HepG2 (cell line): ENCODE measurements around the gene DQX1. TPM values are rescaled to one million over a fixed set of nuclear protein-coding genes. Genes with fewer than 3 reads are reported as not detected.

Experiments used
- AKAP8 ChIP-seq: sonication (generic); formaldehyde crosslinking; IDR thresholded peaks from 2 replicates; pipeline ENCODE4 v1.5.1; 2020; ENCODE audit warnings: mild to moderate bottlenecking, missing genetic modification reagents
- ATF1 ChIP-seq: IDR thresholded peaks from 2 replicates; pipeline ENCODE4 v1.6.1; 2016; ENCODE audit warnings: mild to moderate bottlenecking, control low read depth
- BRD4 ChIP-seq: sonication (generic); formaldehyde crosslinking; IDR thresholded peaks from 2 replicates; pipeline ENCODE4 v1.4.0; 2020; ENCODE audit warnings: missing genetic modification reagents
- HNRNPK ChIP-seq: fragments of 200-400 bp; formaldehyde crosslinking; IDR thresholded peaks from 2 replicates; pipeline ENCODE4 v1.6.1; 2018; ENCODE audit warnings: low read length, low read depth, moderate library complexity, mild to moderate bottlenecking; ENCODE audit not compliant: poor library complexity, severe bottlenecking
- KDM3A ChIP-seq: IDR thresholded peaks from 2 replicates; pipeline ENCODE4 v1.6.1; 2018; ENCODE audit warnings: low read depth, missing compliant biosample characterization
- KLF9 ChIP-seq: IDR thresholded peaks from 2 replicates; pipeline ENCODE4 v1.6.1; 2016; ENCODE audit warnings: low read depth
- MIER3 ChIP-seq: IDR thresholded peaks from 2 replicates; pipeline ENCODE4 v1.6.1; 2016; ENCODE audit warnings: missing compliant biosample characterization, borderline replicate concordance
- RXRB ChIP-seq: IDR thresholded peaks from 2 replicates; pipeline ENCODE4 v1.6.1; 2016; ENCODE audit warnings: borderline replicate concordance, missing genetic modification reagents, missing compliant biosample characterization
- SUZ12 ChIP-seq: fragments of 150-350 bp; IDR thresholded peaks from 2 replicates; pipeline ENCODE4 v1.6.1; 2014; ENCODE audit warnings: low read depth, low read length
- TOE1 ChIP-seq: sonication (generic); formaldehyde crosslinking; IDR thresholded peaks from 2 replicates; pipeline ENCODE4 v1.4.0; 2020; ENCODE audit warnings: mild to moderate bottlenecking, missing genetic modification reagents
- YEATS4 ChIP-seq: sonication (generic); formaldehyde crosslinking; IDR thresholded peaks from 2 replicates; pipeline ENCODE4 v1.4.0; 2020; ENCODE audit warnings: missing genetic modification reagents, borderline replicate concordance
- ZNF124 ChIP-seq: sonication (generic); formaldehyde crosslinking; IDR thresholded peaks from 2 replicates; pipeline ENCODE4 v1.4.0; 2020; ENCODE audit warnings: missing genetic modification reagents
- ZNF343 ChIP-seq: sonication (generic); formaldehyde crosslinking; IDR thresholded peaks from 2 replicates; pipeline ENCODE4 v1.4.0; 2020; ENCODE audit warnings: mild to moderate bottlenecking, missing genetic modification reagents
- ZNF550 ChIP-seq: sonication (generic); formaldehyde crosslinking; IDR thresholded peaks from 2 replicates; pipeline ENCODE4 v1.4.0; 2020; ENCODE audit warnings: mild to moderate bottlenecking, missing genetic modification reagents, borderline replicate concordance
- polyA plus RNA-seq, 8 experiments: library from polyadenylated mRNA; depleted of rRNA in 3 of 8; stranded (reverse) in 7 of 8; unstranded in 1 of 8; fragments of >200 nt; fragmentation: Illumina TruSeq in 4 of 8; extraction: Trizol in 4 of 8; gene quantifications; 2 replicates each; pipeline versions ENCODE4 v1.2.1 to v1.2.3, GENCODE V29; 2011 to 2016; ENCODE audit warnings: low read depth in 4 of 8, missing spikeins in 1 of 8, mixed read lengths in 1 of 8; ENCODE audit not compliant: insufficient read depth in 1 of 8
- total RNA-seq, 5 experiments: library from RNA; depleted of rRNA; stranded (reverse); fragments of >200 nt; fragmentation: Illumina TruSeq; extraction: Trizol; gene quantifications; 2 replicates each; pipeline ENCODE4 v1.2.3, GENCODE V29; 2016; ENCODE audit warnings: low read depth in 1 of 5
- TF ChIP-seq, protein P1 (sequence below): sonication (generic); formaldehyde crosslinking; IDR thresholded peaks from 2 replicates; pipeline ENCODE4 v1.9.0; 2022; ENCODE audit warnings: missing genetic modification reagents, mild to moderate bottlenecking, borderline replicate concordance
- TF ChIP-seq, protein P2 (sequence below): IDR thresholded peaks from 2 replicates; pipeline ENCODE4 v1.6.1; 2016; ENCODE audit warnings: mild to moderate bottlenecking, missing biosample characterization, missing genetic modification reagents
- TF ChIP-seq, protein P3 (sequence below), 2 experiments: IDR thresholded peaks; 2 replicates each; pipeline ENCODE4 v1.6.1; 2011 to 2012; ENCODE audit warnings: low read length in 2 of 2, borderline replicate concordance in 1 of 2, low read depth in 1 of 2, mild to moderate bottlenecking in 1 of 2, moderate library complexity in 1 of 2
- TF ChIP-seq, protein P4 (sequence below): sonication (generic); formaldehyde crosslinking; IDR thresholded peaks from 2 replicates; pipeline ENCODE4 v1.5.1; 2020; ENCODE audit warnings: missing genetic modification reagents, mild to moderate bottlenecking, borderline replicate concordance
- TF ChIP-seq, protein P5 (sequence below): sonication (generic); formaldehyde crosslinking; IDR thresholded peaks from 2 replicates; pipeline ENCODE4 v1.4.0; 2020; ENCODE audit warnings: missing genetic modification reagents

The DQX1 gene
- total and polyA plus RNA-seq, 2 of the 13 experiments (the other 11 are each of a cell fraction or from before 2014, with no cell fraction given) = 27.6 to 89.8 TPM

DNA sequence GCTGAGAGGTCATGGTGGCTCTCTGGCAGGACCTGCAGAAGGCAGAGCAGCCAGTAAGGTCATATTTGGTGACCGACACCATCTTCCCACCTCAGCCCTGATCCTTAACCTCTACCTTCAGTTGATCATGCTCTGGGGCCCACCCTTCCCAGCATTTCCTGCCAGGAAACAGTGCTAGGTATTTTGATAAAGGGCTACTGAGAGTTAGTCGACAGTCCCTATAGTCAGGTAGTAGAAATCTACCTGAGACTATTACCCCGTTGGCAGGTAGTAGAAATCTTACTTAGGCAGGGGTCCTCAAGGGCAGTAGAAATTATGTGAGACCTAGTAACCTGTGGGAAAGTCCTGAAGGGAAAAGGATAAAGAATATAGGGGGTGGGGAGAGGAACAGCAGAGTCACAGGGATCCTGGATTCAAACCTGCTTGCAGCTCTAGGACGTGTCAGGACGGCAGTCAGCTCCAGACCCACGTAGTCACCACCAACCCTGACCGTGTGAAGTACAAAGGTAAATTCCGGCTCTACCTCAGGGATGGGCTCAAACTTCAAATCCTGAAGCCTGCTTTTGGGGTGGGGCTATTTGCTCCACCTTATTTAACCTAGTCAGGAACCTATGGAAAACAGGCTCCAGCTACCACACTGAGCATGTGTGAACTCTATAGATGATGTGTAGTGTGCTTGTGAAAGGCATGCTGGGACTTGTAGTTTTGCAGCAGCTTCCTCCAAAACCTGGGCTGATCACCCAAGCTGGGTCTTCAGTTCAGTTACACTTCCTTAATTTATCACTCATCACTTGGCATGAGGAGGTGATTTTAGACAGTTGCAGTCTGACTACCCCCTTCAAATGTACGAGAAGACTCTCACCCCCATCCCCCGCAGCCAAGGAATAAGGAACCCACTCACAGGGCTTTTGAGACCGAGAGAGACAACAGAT lies at the start of gene DQX1 (continued):
- no peak for TF ChIP-seq AKAP8 (CRISPR knock-in tag)
- TF ChIP-seq KLF9 = 0 out of 2 replicates have a peak, but pooled peaks have one; percentile 67
- TF ChIP-seq, protein P1, sequence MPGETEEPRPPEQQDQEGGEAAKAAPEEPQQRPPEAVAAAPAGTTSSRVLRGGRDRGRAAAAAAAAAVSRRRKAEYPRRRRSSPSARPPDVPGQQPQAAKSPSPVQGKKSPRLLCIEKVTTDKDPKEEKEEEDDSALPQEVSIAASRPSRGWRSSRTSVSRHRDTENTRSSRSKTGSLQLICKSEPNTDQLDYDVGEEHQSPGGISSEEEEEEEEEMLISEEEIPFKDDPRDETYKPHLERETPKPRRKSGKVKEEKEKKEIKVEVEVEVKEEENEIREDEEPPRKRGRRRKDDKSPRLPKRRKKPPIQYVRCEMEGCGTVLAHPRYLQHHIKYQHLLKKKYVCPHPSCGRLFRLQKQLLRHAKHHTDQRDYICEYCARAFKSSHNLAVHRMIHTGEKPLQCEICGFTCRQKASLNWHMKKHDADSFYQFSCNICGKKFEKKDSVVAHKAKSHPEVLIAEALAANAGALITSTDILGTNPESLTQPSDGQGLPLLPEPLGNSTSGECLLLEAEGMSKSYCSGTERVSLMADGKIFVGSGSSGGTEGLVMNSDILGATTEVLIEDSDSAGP = no peak; the same call in 1 of the 2 replicates
- 0 out of 2 replicates have a peak, but pooled peaks have one; percentile 27 for TF ChIP-seq ZNF343 (CRISPR knock-in tag)
- TF ChIP-seq, protein P2, sequence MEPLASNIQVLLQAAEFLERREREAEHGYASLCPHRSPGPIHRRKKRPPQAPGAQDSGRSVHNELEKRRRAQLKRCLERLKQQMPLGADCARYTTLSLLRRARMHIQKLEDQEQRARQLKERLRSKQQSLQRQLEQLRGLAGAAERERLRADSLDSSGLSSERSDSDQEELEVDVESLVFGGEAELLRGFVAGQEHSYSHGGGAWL (CRISPR knock-in tag) = 0 out of 2 replicates have a peak, but pooled peaks have one; percentile 10
- peak; percentile 87 for TF ChIP-seq YEATS4 (CRISPR knock-in tag)
- TF ChIP-seq, protein P3, sequence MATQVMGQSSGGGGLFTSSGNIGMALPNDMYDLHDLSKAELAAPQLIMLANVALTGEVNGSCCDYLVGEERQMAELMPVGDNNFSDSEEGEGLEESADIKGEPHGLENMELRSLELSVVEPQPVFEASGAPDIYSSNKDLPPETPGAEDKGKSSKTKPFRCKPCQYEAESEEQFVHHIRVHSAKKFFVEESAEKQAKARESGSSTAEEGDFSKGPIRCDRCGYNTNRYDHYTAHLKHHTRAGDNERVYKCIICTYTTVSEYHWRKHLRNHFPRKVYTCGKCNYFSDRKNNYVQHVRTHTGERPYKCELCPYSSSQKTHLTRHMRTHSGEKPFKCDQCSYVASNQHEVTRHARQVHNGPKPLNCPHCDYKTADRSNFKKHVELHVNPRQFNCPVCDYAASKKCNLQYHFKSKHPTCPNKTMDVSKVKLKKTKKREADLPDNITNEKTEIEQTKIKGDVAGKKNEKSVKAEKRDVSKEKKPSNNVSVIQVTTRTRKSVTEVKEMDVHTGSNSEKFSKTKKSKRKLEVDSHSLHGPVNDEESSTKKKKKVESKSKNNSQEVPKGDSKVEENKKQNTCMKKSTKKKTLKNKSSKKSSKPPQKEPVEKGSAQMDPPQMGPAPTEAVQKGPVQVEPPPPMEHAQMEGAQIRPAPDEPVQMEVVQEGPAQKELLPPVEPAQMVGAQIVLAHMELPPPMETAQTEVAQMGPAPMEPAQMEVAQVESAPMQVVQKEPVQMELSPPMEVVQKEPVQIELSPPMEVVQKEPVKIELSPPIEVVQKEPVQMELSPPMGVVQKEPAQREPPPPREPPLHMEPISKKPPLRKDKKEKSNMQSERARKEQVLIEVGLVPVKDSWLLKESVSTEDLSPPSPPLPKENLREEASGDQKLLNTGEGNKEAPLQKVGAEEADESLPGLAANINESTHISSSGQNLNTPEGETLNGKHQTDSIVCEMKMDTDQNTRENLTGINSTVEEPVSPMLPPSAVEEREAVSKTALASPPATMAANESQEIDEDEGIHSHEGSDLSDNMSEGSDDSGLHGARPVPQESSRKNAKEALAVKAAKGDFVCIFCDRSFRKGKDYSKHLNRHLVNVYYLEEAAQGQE (IDR thresholded peaks at IDR 0.05; ENCODE audit: borderline replicate concordance in 1 of 2, low read depth in 1 of 2, low read length in 2 of 2) = peak in 1 of 2 experiments; percentile 61; a peak in 1 of 4 replicates
- no peak for TF ChIP-seq ZNF550
- TF ChIP-seq, protein P4, sequence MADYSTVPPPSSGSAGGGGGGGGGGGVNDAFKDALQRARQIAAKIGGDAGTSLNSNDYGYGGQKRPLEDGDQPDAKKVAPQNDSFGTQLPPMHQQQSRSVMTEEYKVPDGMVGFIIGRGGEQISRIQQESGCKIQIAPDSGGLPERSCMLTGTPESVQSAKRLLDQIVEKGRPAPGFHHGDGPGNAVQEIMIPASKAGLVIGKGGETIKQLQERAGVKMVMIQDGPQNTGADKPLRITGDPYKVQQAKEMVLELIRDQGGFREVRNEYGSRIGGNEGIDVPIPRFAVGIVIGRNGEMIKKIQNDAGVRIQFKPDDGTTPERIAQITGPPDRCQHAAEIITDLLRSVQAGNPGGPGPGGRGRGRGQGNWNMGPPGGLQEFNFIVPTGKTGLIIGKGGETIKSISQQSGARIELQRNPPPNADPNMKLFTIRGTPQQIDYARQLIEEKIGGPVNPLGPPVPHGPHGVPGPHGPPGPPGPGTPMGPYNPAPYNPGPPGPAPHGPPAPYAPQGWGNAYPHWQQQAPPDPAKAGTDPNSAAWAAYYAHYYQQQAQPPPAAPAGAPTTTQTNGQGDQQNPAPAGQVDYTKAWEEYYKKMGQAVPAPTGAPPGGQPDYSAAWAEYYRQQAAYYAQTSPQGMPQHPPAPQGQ (CRISPR knock-in tag) = no peak; the same call in 1 of the 2 replicates
- TF ChIP-seq TOE1 = peak; percentile 90
- TF ChIP-seq KDM3A = no peak
- no peak for TF ChIP-seq HNRNPK
- 0 out of 2 replicates have a peak, but pooled peaks have one; percentile 41 for TF ChIP-seq BRD4 (CRISPR knock-in tag)
- TF ChIP-seq ZNF124 = peak; percentile 84; the same call in 1 of the 2 replicates
- TF ChIP-seq ATF1 (CRISPR knock-in tag) = peak; percentile 86
- TF ChIP-seq SUZ12 = peak; percentile 75
- TF ChIP-seq, protein P5, sequence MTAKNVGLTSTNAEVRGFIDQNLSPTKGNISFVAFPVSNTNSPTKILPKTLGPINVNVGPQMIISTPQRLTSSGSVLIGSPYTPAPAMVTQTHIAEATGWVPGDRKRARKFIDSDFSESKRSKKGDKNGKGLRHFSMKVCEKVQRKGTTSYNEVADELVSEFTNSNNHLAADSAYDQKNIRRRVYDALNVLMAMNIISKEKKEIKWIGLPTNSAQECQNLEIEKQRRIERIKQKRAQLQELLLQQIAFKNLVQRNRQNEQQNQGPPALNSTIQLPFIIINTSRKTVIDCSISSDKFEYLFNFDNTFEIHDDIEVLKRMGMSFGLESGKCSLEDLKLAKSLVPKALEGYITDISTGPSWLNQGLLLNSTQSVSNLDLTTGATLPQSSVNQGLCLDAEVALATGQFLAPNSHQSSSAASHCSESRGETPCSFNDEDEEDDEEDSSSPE = peak; percentile 37; the same call in 1 of the 2 replicates
- TF ChIP-seq RXRB (CRISPR knock-in tag) = peak; percentile 78; the same call in 1 of the 2 replicates
- peak; percentile 83; the same call in 1 of the 2 replicates for TF ChIP-seq MIER3
